ENCODE data around the gene RPL11. TPM values are rescaled to one million over a fixed set of nuclear protein-coding genes. Genes with fewer than 3 reads are reported as not detected.
"Not testable (repeated sequence)": the region's sequence is repeated elsewhere in the genome, so short reads cannot be mapped to it uniquely, and the experiment has no call there.

The RPL11 gene
- total RNA-seq, 2 donors from 2014 or later = 1,338 to 1,473 TPM

DNA sequence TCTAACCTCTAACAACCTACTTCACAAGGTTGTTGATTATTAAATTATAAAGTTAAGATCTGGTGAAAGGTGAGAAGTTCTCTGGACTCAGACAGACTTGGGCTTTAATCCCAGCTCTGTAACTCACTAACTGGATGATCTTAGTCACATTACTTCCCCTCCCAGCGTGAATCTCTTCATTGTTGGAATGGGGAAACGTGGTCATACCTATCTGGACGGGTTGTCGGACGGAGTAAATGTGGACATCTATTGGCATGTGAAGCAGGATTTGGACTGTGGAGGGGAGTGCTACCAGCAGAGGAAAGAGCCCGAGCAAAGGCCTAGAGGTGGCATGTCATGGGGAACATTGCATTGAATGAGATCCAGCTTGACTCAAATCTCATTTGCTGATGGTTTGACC lies 45.1 kb upstream of the RPL11 start:
- Mint-ChIP-seq H3K36me3 (ENCODE audit: low read depth) (no peaks in the 10 kb centered on the region), H3K4me1 (peaks cover 28% of the 10 kb centered on the region), H3K4me3 (no peak overlapping the region), H3K27me3 (ENCODE audit: insufficient read depth) (peaks cover 12% of the 10 kb centered on the region), H3K27ac (no peak overlapping the region), H3K9me3 (no peaks in the 10 kb centered on the region)
- H3K9ac ChIP-seq (ENCODE audit: extremely low read depth, low read length, poor library complexity, severe bottlenecking) = no peak overlapping the region
- peaks cover 4% of the 10 kb centered on the region for H3K4me1 ChIP-seq (ENCODE audit: control insufficient read depth, insufficient read depth, low read length)
- 88 to 95% methylated on average over 4 to 6 of the region's 6 CpGs for WGBS, 2 experiments (ENCODE audit: insufficient coverage in 1 of 2, insufficient read length in 1 of 2)
- no peak for TF ChIP-seq CTCF (conservative IDR thresholded peaks at IDR 0.05)
- H3K9me3 ChIP-seq (ENCODE audit: control insufficient read depth, low read length) = no peaks in the 10 kb centered on the region
- no peak overlapping the region for H3K4me3 ChIP-seq (ENCODE audit: low read length)
- H3K36me3 ChIP-seq (ENCODE audit: control insufficient read depth, insufficient read depth, low read length) = no peaks in the 10 kb centered on the region
- no peak overlapping the region for H3K27ac ChIP-seq (ENCODE audit: low read depth, low read length)
- H3K27me3 ChIP-seq (ENCODE audit: control insufficient read depth, insufficient read depth, low read length, poor library complexity, severe bottlenecking) = no peaks in the 10 kb centered on the region
- DNase-seq = no peak

DNA sequence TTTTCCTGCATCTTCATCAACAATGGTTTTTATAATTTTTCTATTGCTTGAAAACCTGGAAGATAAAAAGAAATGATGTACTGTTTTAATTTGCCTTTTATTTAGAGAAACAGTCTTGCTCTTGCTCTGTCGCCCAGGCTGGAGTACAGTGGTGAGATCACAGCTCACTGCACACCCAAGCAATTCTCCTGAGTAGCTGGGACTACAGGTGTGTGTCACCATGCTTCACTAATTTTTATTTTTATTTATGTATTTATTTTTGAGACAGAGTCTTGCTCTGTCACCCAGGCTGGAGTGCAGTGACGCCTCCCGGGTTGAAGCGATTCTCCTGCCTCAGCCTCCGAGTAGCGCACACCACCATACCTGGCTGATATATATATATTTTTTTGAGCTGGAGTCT lies 43.0 kb upstream of the RPL11 start:
- H3K27me3 Mint-ChIP-seq (ENCODE audit: insufficient read depth) = peaks cover 12% of the 10 kb centered on the region
- no peak overlapping the region for H3K4me3 Mint-ChIP-seq
- peaks cover 27% of the 10 kb centered on the region for H3K4me1 Mint-ChIP-seq
- H3K9me3 ChIP-seq (ENCODE audit: control insufficient read depth, low read length) = no peaks in the 10 kb centered on the region
- peaks cover 4% of the 10 kb centered on the region for H3K4me1 ChIP-seq (ENCODE audit: control insufficient read depth, insufficient read depth, low read length)
- no peaks in the 10 kb centered on the region for H3K27me3 ChIP-seq (ENCODE audit: control insufficient read depth, insufficient read depth, low read length, poor library complexity, severe bottlenecking)
- WGBS, 2 experiments (ENCODE audit: insufficient coverage in 1 of 2, insufficient read length in 1 of 2) = 96 to 100% methylated on average over 1 to 6 of the region's 6 CpGs
- H3K27ac ChIP-seq (ENCODE audit: low read depth, low read length) = no peak overlapping the region
- no peak overlapping the region for H3K27ac Mint-ChIP-seq
- no peak for TF ChIP-seq CTCF (conservative IDR thresholded peaks at IDR 0.05)
- no peak overlapping the region for H3K9ac ChIP-seq (ENCODE audit: extremely low read depth, low read length, poor library complexity, severe bottlenecking)
- no peaks in the 10 kb centered on the region for H3K9me3 Mint-ChIP-seq
- H3K36me3 Mint-ChIP-seq (ENCODE audit: low read depth) = no peaks in the 10 kb centered on the region
- DNase-seq = no peak
- no peak overlapping the region for H3K4me3 ChIP-seq (ENCODE audit: low read length)
- no peaks in the 10 kb centered on the region for H3K36me3 ChIP-seq (ENCODE audit: control insufficient read depth, insufficient read depth, low read length)

DNA sequence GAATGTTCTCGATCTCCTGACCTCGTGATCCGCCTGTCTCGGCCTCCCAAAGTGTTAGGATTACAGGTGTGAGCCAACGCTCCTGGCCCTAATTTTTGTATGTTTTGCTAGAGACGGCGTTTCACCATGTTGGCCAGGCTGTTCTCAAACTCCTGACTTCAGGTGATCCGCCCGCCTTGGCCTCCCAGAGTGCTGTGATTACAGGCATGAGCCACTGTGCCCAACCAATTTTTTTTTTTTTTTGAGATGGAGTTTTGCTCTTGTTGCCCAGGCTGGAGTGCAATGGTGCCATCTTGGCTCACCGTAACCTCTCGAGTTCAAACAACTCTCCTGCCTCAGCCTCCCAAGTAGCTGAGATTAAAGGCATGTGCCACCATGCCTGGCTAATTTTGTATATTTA lies 42.4 kb upstream of the RPL11 start:
- 93 to 99% methylated on average over 9 to 11 of the region's 11 CpGs for WGBS, 2 experiments (ENCODE audit: insufficient coverage in 1 of 2, insufficient read length in 1 of 2)
- H3K27me3 ChIP-seq (ENCODE audit: control insufficient read depth, insufficient read depth, low read length, poor library complexity, severe bottlenecking); H3K27ac ChIP-seq (ENCODE audit: low read depth, low read length); H3K36me3 Mint-ChIP-seq (ENCODE audit: low read depth); H3K9me3 ChIP-seq (ENCODE audit: control insufficient read depth, low read length); H3K9ac ChIP-seq (ENCODE audit: extremely low read depth, low read length, poor library complexity, severe bottlenecking); DNase-seq; H3K9me3 Mint-ChIP-seq; H3K4me1 ChIP-seq (ENCODE audit: control insufficient read depth, insufficient read depth, low read length); H3K36me3 ChIP-seq (ENCODE audit: control insufficient read depth, insufficient read depth, low read length); H3K4me3 ChIP-seq (ENCODE audit: low read length); H3K27ac Mint-ChIP-seq; H3K4me3 Mint-ChIP-seq: not testable (repeated sequence)
- Mint-ChIP-seq H3K27me3 (ENCODE audit: insufficient read depth) (peaks cover 15% of the 10 kb centered on the region), H3K4me1 (peaks cover 21% of the 10 kb centered on the region)

DNA sequence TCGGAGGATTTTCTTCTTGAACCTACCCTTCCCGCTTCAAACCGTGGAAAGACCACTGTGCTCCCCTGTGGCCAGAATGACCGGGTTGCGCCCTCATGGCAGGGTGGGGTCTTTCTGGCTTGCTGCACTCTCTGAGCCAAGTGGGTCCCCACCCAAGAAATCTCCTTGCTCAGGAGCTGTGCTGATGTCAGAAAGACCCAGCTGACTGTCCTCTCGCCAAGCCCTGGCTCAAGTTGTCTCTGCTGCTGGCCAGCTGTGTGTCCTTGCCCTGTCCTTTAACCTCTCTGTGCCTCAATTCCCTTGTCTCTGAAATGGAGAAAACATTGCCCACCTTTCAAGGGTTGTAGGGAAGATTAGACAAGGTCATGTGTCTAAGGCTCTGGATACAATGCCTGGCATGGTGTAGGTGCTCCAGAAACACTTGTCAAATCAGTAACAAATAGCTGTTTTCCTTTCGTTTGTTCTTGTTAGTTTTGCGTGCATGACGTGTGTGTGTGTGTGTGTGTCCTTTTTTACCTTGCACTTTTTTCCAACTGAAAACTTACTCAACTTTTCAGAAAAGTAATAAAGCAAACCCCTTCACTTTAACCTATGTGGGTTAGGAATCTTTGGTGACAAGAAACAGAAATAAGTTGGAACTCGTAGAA lies 41.1 kb upstream of the RPL11 start:
- DNase-seq = no peak
- peaks cover 15% of the 10 kb centered on the region for H3K27me3 Mint-ChIP-seq (ENCODE audit: insufficient read depth)
- 77 to 86% methylated on average over 6 to 8 of the region's 10 CpGs for whole genome bisulfite sequencing, 2 experiments (ENCODE audit: insufficient coverage in 1 of 2, insufficient read length in 1 of 2)
- Histone ChIP-seq H3K27me3 (ENCODE audit: control insufficient read depth, insufficient read depth, low read length, poor library complexity, severe bottlenecking) (no peaks in the 10 kb centered on the region), H3K36me3 (ENCODE audit: control insufficient read depth, insufficient read depth, low read length) (no peaks in the 10 kb centered on the region), H3K27ac (ENCODE audit: low read depth, low read length) (no peak overlapping the region), H3K4me3 (ENCODE audit: low read length) (no peak overlapping the region), H3K4me1 (ENCODE audit: control insufficient read depth, insufficient read depth, low read length) (no peaks in the 10 kb centered on the region), H3K9ac (ENCODE audit: extremely low read depth, low read length, poor library complexity, severe bottlenecking) (no peak overlapping the region), H3K9me3 (ENCODE audit: control insufficient read depth, low read length) (no peaks in the 10 kb centered on the region)
- no peak overlapping the region for H3K4me3 Mint-ChIP-seq
- no peak overlapping the region for H3K27ac Mint-ChIP-seq
- H3K9me3 Mint-ChIP-seq = no peaks in the 10 kb centered on the region
- no peaks in the 10 kb centered on the region for H3K36me3 Mint-ChIP-seq (ENCODE audit: low read depth)
- H3K4me1 Mint-ChIP-seq = peaks cover 9% of the 10 kb centered on the region
- no peak for TF ChIP-seq CTCF (conservative IDR thresholded peaks at IDR 0.05)

Measured in endodermal cell (in vitro differentiated cells).